Upper lobe of left lung (tissue), 4 donors: ENCODE measurements around the gene SH3BP5.

Experiments
- EP300 ChIP-seq, 4 donors: sonication (generic); formaldehyde crosslinking; IDR thresholded peaks; one replicate each; pipeline ENCODE4 v1.5.1; 2017; ENCODE audit warnings: antibody characterized with exemption in 4 of 4, control low read depth in 2 of 4
- POLR2A ChIP-seq, 4 donors: fragments of 450-650 bp; IDR thresholded peaks; one replicate each; pipeline ENCODE4 v1.5.1; 2016 to 2017; ENCODE audit warnings: antibody characterized with exemption in 4 of 4, mild to moderate bottlenecking in 2 of 4
- POLR2AphosphoS5 ChIP-seq, 2 donors: sonication (generic); formaldehyde crosslinking; IDR thresholded peaks; one replicate each; pipeline ENCODE4 v1.5.1; 2017; ENCODE audit warnings: antibody characterized with exemption in 2 of 2
- TF ChIP-seq, protein P1 (sequence below), 6 experiments: fragments of 450-650 bp in 4 of 6; fragments of 200-600 bp in 2 of 6; sonication (generic) in 2 of 6; IDR thresholded peaks; one replicate each; pipeline ENCODE4 v1.5.1; 2016 to 2019; ENCODE audit warnings: antibody characterized with exemption in 6 of 6

DNA sequence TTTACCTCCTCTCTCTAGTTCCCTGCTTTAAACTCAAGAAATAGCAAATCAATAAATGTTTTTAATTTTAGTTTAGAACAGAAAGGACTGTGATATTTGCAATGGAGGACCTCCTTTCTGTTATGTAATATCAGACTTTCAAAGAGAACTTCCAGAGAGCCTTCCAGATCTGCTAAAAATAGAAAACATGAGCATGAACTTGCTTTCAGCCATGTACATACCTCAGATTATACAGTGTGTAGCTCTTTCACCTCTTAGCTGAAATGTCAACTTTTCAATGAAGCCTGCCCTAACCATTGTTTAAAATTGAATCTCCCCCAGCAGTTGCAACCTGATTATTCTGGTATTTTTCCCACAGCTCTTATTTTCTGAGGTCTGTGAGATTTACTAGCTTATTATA is 113.7 kb downstream of the SH3BP5 start:
- TF ChIP-seq, protein P1, sequence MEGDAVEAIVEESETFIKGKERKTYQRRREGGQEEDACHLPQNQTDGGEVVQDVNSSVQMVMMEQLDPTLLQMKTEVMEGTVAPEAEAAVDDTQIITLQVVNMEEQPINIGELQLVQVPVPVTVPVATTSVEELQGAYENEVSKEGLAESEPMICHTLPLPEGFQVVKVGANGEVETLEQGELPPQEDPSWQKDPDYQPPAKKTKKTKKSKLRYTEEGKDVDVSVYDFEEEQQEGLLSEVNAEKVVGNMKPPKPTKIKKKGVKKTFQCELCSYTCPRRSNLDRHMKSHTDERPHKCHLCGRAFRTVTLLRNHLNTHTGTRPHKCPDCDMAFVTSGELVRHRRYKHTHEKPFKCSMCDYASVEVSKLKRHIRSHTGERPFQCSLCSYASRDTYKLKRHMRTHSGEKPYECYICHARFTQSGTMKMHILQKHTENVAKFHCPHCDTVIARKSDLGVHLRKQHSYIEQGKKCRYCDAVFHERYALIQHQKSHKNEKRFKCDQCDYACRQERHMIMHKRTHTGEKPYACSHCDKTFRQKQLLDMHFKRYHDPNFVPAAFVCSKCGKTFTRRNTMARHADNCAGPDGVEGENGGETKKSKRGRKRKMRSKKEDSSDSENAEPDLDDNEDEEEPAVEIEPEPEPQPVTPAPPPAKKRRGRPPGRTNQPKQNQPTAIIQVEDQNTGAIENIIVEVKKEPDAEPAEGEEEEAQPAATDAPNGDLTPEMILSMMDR (IDR thresholded peaks at IDR 0.05): no peak
- TF ChIP-seq POLR2A (IDR thresholded peaks at IDR 0.05): no peak
- no peak for TF ChIP-seq POLR2AphosphoS5 (IDR thresholded peaks at IDR 0.05)
- no peak for TF ChIP-seq EP300 (IDR thresholded peaks at IDR 0.05)
